ENCODE results near the gene CAP1. TPM values are rescaled to one million over a fixed set of nuclear protein-coding genes. Genes with fewer than 3 reads are reported as not detected.

CAP1 gene
- total and polyA plus RNA-seq, 9 of the 15 experiments (the other 6 are each of a cell fraction or from before 2014, with no cell fraction given): 230 to 658 (median 281) TPM

GRCh38 chr1:40096977-40097782 lies 56.7 kb downstream of the CAP1 start, which contains the start of gene PPT1 (continued):
- TF ChIP-seq NR2C1 (IDR thresholded peaks at IDR 0.05) (no peak), NR2C1 (tag; IDR thresholded peaks at IDR 0.05) (0 out of 2 replicates have a peak, but pooled peaks have one; percentile 16), ZMIZ1 (IDR thresholded peaks at IDR 0.05; ENCODE audit: low read depth in 2 of 2, low read length in 2 of 2) (no peak; a peak in 1 of 4 replicates), HNRNPL (IDR thresholded peaks at IDR 0.05; ENCODE audit: low read depth, low read length) (peak; percentile 56; the same call in 1 of the 2 replicates), RNF2 (IDR thresholded peaks at IDR 0.05) (peak; percentile 39; the same call in 1 of the 2 replicates), RBFOX2 (IDR thresholded peaks at IDR 0.05; ENCODE audit: low read depth, low read length) (peak; percentile 98), FUS (optimal IDR thresholded peaks at IDR 0.05; ENCODE audit: low read depth, low read length) (no peak), ZNF232 (CRISPR knock-in tag; IDR thresholded peaks at IDR 0.05) (peak; percentile 99), TEAD4 (IDR thresholded peaks at IDR 0.05; ENCODE audit: low read length) (no peak; the same call in 1 of the 2 replicates), TEAD4 (CRISPR knock-in tag; IDR thresholded peaks at IDR 0.05; ENCODE audit: borderline replicate concordance) (peak; percentile 98), HDAC1 (IDR thresholded peaks at IDR 0.05) (peak; percentile 71 to 97; a peak in 3 of 4 replicates), ZBTB33 (CRISPR knock-in tag; IDR thresholded peaks at IDR 0.05) (peak; percentile 94), ARID3A (IDR thresholded peaks at IDR 0.05; ENCODE audit: borderline replicate concordance, low read depth, low read length) (no peak), ZEB2 (IDR thresholded peaks at IDR 0.05) (peak; percentile 81), ESRRB (CRISPR knock-in tag; IDR thresholded peaks at IDR 0.05; ENCODE audit: borderline replicate concordance) (no peak), ZNF778 (CRISPR knock-in tag; IDR thresholded peaks at IDR 0.05) (no peak), KDM5B (IDR thresholded peaks at IDR 0.05; ENCODE audit: insufficient replicate concordance, low read depth, low read length) (peak; percentile 97), THRA (IDR thresholded peaks at IDR 0.05) (no peak), HNRNPH1 (optimal IDR thresholded peaks at IDR 0.05; ENCODE audit: low read depth, low read length) (no peak), ZNF143 (CRISPR knock-in tag; IDR thresholded peaks at IDR 0.05) (peak; percentile 39)
